Heart right ventricle (tissue), 16 donors: ENCODE data around the gene POLD2. TPM values are rescaled to one million over a fixed set of nuclear protein-coding genes. Genes with fewer than 3 reads are reported as not detected.
A peak's percentile ranks its signal among the peaks of the same experiment; 100 is the strongest.

Experiments used
- ATAC-seq, 8 donors: fragments of 200-7000 bp; cut with Tn5 transposase; one replicate each; pipeline ENCODE4 v1.9.1; 2020; ENCODE audit warnings: mild to moderate bottlenecking in 8 of 8, moderate library complexity in 8 of 8, moderate number of reproducible peaks in 1 of 8
- DNase-seq, 2 donors: peaks; one replicate each; pipeline ENCODE4 v3.0.0-alpha.2; 2020
- H3K27ac ChIP-seq, 10 donors: fragments of 200-600 bp; sonication (generic) in 2 of 10; one replicate each; pipeline versions ENCODE4 v1.5.0 to v1.8.0; 2020 to 2022; ENCODE audit warnings: mild to moderate bottlenecking in 3 of 10
- H3K27me3 ChIP-seq, 7 donors: fragments of 200-600 bp; one replicate each; pipeline ENCODE4 v1.8.0; 2021 to 2022; ENCODE audit warnings: mild to moderate bottlenecking in 2 of 7
- H3K36me3 ChIP-seq, 9 donors: fragments of 200-600 bp; sonication (generic) in 1 of 9; one replicate each; pipeline versions ENCODE4 v1.5.0 to v1.8.0; 2020 to 2022; ENCODE audit warnings: mild to moderate bottlenecking in 2 of 9
- H3K4me1 ChIP-seq, 9 donors: fragments of 200-600 bp; sonication (generic) in 1 of 9; one replicate each; pipeline versions ENCODE4 v1.5.0 to v1.8.0; 2020 to 2022; ENCODE audit warnings: mild to moderate bottlenecking in 4 of 9
- H3K4me3 ChIP-seq, 10 donors: fragments of 200-600 bp; sonication (generic) in 2 of 10; one replicate each; pipeline versions ENCODE4 v1.5.0 to v1.8.0; 2020 to 2022; ENCODE audit warnings: mild to moderate bottlenecking in 7 of 10, moderate library complexity in 2 of 10
- H3K9me3 ChIP-seq, 11 donors: fragments of 200-600 bp in 10 of 11; sonication (generic) in 2 of 11; one replicate each; pipeline versions ENCODE4 v1.5.0 to v1.8.0; 2013 to 2022; ENCODE audit warnings: mild to moderate bottlenecking in 2 of 11, control low read depth in 1 of 11, moderate library complexity in 1 of 11
- CTCF ChIP-seq, 9 donors: fragments of 200-600 bp; sonication (generic) in 2 of 9; IDR thresholded peaks; one replicate each; pipeline versions ENCODE4 v1.5.0 to v1.8.0; 2021 to 2022; ENCODE audit warnings: antibody characterized with exemption in 9 of 9, mild to moderate bottlenecking in 5 of 9, moderate library complexity in 1 of 9
- WGBS, 2 donors: extraction: QIAGEN DNeasy Blood & Tissue Kit; methylation state at CpG; one replicate each; pipeline ENCODE4 v1.1.7; 2013; ENCODE audit warnings: inconsistent platforms in 1 of 2; 5-methylcytosine and 5-hydroxymethylcytosine counted together
- intact Hi-C, 10 donors: fragments of 100-400 bp; cut with DNase I; formaldehyde crosslinking; loops; one replicate each; pipeline versions ENCODE4 v1.11.1 to v1.14.2; 2022
- polyA plus RNA-seq, 2 donors: library from polyadenylated mRNA; stranded (reverse); fragments of 200-250 nt; gene quantifications; one replicate each; pipeline ENCODE4 v1.2.3, GENCODE V29; 2013
- total RNA-seq, 10 donors: library from RNA; stranded (reverse); fragmentation: NEBNext Ultra II Directional in 3 of 10; extraction: Animal tissue kit (Norgen Biotek cat#: 25700) in 3 of 10; gene quantifications; one replicate each; pipeline versions ENCODE4 v1.2.1 to v1.2.4, GENCODE V29; 2021 to 2023
- donor health status: Arrhythmogenic right ventricular cardiomyopathy.
- donor health status: ischemic (EF 13 %, LVEDD 7.1; RV severe dilation, severe dysfunction).
- donor health status: healthy with polysubstance abuse.
- donor health status: DM: no; HTN: yes; CAD: no.
- donor health status: DM: no; HTN: no; CAD: no.
- donor health status: ischemic (EF 25% LVEDD 6.9; RV normal size, moderate dysfunction).
- donor health status: ischemic (EF 25% LVEDD 5.7; RV mildly dilated, moderate dysfunction).
- donor health status: healthy.
- donor health status: DM: yes; HTN: yes; CAD: no.
- donor health status: Ischemic cardiomyopathy.
- donor health status: ischemic (EF 35%, LVEDD 5.7; RV mildly dilated, moderate dysfunction).
- donor health status: nonischemic (EF 11% LVEDD 7.7; RV severe dilation, severe dysfunction).
- donor health status: DM: yes; HTN: yes; CAD: no.
- donor health status: PGD.
- donor health status: ischemic (EF 29% LVEDD 5.4; RV normal size, mild dysfunction).
- donor health status: nonischemic (EF 23%, LVEDD 6.1; RV moderate dilation, normal function).

Gene POLD2
- total and polyA plus RNA-seq, 12 donors, result 64.4 to 150 (median 78.8) TPM

DNA sequence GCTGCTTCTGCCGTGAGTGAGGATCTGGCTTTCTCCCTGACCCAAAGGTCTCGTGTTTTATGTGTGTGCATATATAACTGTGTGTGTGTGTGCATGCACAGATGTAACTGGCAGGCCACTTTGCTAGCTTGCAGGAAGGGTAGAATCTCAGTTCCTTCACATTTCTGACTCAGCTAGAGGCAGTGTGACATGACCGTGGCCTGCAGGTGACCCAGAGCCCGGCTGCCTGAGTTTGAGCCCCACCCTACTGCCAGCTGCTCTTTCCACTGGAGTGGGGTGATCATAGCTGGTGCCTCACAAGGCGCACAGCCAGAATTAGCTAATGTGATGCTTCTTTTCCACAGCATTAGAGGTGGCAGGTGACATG, 27.1 kb upstream of the POLD2 start:
- H3K9me3 ChIP-seq, result no peaks in the 10 kb centered on the region
- ATAC-seq (no peak), DNase-seq (no peak)
- intact Hi-C loops, result no loop called here
- peaks cover 0 to 17% (median 4%) of the 10 kb centered on the region in 7 donors for H3K27me3 ChIP-seq
- H3K4me3 ChIP-seq, result no peak overlapping the region
- no peak for TF ChIP-seq CTCF (IDR thresholded peaks at IDR 0.05)
- 79 to 83% methylated on average over 5 of the region's 5 CpGs for WGBS, 2 donors
- no peak overlapping the region for H3K27ac ChIP-seq
- peaks cover 0 to 14% (median 9%) of the 10 kb centered on the region in 9 donors for H3K4me1 ChIP-seq
- no peaks in the 10 kb centered on the region for H3K36me3 ChIP-seq

- TF ChIP-seq CTCF (IDR thresholded peaks at IDR 0.05), result no peak
- no peaks in the 10 kb centered on the region for H3K9me3 ChIP-seq
- no peaks in the 10 kb centered on the region for H3K36me3 ChIP-seq
- H3K4me3 ChIP-seq, result no peak overlapping the region
- peaks cover 0 to 21% (median 9%) of the 10 kb centered on the region in 7 donors for H3K27me3 ChIP-seq
- DNase-seq (no peak), ATAC-seq (no peak)
- intact Hi-C loops, result loop anchor here in 2 of 10 donors (10.0 kb wide), 1 partner anchor 45 kb away; no protein-coding TSS in a partner anchor
- H3K4me1 ChIP-seq, result peaks cover 0 to 18% (median 12%) of the 10 kb centered on the region in 9 donors
- 84 to 88% methylated on average over 18 of the region's 18 CpGs for WGBS, 2 donors
- no peak overlapping the region for H3K27ac ChIP-seq
These were observed 26.5 kb upstream of the POLD2 start for GRCh38 chr7:44149571-44150465.

DNA sequence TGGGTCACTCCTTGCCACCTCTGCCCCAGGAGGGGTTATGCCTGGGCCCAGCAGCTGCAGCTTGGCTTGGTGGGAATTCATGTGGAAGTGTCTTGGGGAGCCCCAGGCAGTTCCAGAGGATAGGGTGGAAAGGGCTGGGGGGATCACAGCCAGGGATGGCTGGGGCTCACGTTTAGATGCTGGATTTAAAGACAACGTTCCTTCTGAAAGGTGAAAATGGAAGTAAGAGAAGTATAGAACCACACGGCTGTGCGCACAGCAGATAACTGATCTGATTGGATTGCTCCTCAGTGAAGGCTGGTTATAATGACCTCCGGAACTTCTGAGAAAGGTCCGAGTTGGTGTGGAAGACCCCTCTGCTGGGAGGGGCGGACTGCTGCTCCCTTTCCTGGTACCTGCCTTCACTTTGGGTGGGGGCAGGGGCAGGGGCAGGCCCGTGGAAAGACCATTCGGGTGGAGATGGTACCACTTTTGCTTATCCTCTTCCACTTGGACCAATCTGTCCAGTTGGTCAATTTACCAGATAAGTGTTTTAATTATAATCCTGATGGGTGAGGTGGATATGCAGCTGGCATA, 25.7 kb upstream of the POLD2 start:
- WGBS, 2 donors, result 85 to 92% methylated on average over 9 of the region's 9 CpGs
- H3K4me1 ChIP-seq, result peaks cover 0 to 18% (median 12%) of the 10 kb centered on the region in 9 donors
- H3K36me3 ChIP-seq, result no peaks in the 10 kb centered on the region
- ATAC-seq, result no peak
- no peak overlapping the region for H3K27ac ChIP-seq
- DNase-seq, result no peak
- H3K4me3 ChIP-seq, result no peak overlapping the region
- no peak for TF ChIP-seq CTCF (IDR thresholded peaks at IDR 0.05)
- H3K27me3 ChIP-seq, result peaks cover 0 to 26% (median 9%) of the 10 kb centered on the region in 7 donors
- no peaks in the 10 kb centered on the region for H3K9me3 ChIP-seq
- intact Hi-C loops, result loop anchor here in 2 of 10 donors (10.0 kb wide), 1 partner anchor 46 kb away; no protein-coding TSS in a partner anchor

DNA sequence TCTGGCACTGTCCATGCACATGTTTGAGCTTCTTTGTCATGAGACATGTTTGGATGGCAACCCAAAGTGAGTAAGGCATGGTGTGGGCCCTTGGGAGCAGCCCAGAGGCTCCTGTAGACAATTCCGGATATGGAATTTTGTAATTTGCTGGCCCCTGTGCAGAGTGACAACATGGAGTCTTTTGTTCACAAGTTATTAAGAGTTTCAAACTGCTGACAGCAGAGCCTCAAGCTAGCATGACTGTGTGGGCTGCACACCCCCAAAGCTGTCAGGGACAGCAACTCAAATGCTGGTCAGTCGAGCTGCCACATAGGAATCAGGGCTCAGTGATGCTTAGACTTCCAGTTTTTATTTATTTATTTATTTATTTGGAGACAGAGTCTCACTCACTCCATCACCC, 24.8 kb upstream of the POLD2 start:
- DNase-seq, result no peak
- H3K27me3 ChIP-seq, result peaks cover 0 to 26% (median 9%) of the 10 kb centered on the region in 7 donors
- H3K4me3 ChIP-seq, result no peak overlapping the region
- H3K27ac ChIP-seq, result no peak overlapping the region
- no peaks in the 10 kb centered on the region for H3K36me3 ChIP-seq
- H3K4me1 ChIP-seq, result peaks cover 0 to 18% (median 12%) of the 10 kb centered on the region in 9 donors
- intact Hi-C loops, result loop anchor here in 2 of 10 donors (10.0 kb wide), 1 partner anchor 47 kb away; no protein-coding TSS in a partner anchor
- no peaks in the 10 kb centered on the region for H3K9me3 ChIP-seq
- WGBS, 2 donors, result 73 to 79% methylated on average over 2 of the region's 2 CpGs
- TF ChIP-seq CTCF (IDR thresholded peaks at IDR 0.05), result no peak
- ATAC-seq, result peak in 1 of 8 donors; percentile 3
